Gastrocnemius medialis (tissue), 4 donors: Measurements from ENCODE around the gene MSRB3. TPM values are rescaled to one million over a fixed set of nuclear protein-coding genes. Genes with fewer than 3 reads are reported as not detected.

Experiments used
- ATAC-seq, 2 donors: fragments of 150-250 bp; one replicate each; pipeline ENCODE4 v1.9.1; 2016
- DNase-seq, 2 donors: peaks; one replicate each; pipeline ENCODE4 v3.0.0-alpha.2; 2019
- H3K27ac ChIP-seq, 4 donors: fragments of 200-600 bp; sonication (generic); 1 replicate in 1 of 4; 2 replicates in 3 of 4; pipeline ENCODE4 v1.5.1; 2016 to 2018; ENCODE audit warnings: mild to moderate bottlenecking in 2 of 4, moderate library complexity in 1 of 4
- H3K27me3 ChIP-seq, 3 donors: fragments of 200-600 bp; sonication (generic) in 2 of 3; 1 replicate in 1 of 3; 2 replicates in 2 of 3; pipeline versions ENCODE4 v1.5.1 to v1.6.0; 2016 to 2019; ENCODE audit warnings: mild to moderate bottlenecking in 1 of 3, moderate library complexity in 1 of 3
- H3K36me3 ChIP-seq, 2 donors: fragments of 200-600 bp; sonication (generic) in 1 of 2; one replicate each; pipeline ENCODE4 v1.5.1; 2017 to 2018
- H3K4me1 ChIP-seq, 2 donors: fragments of 200-600 bp; sonication (generic) in 1 of 2; one replicate each; pipeline ENCODE4 v1.5.1; 2016 to 2017; ENCODE audit warnings: mild to moderate bottlenecking in 2 of 2
- H3K4me3 ChIP-seq, 4 donors: fragments of 200-600 bp; sonication (generic) in 3 of 4; 1 replicate in 1 of 4; 2 replicates in 3 of 4; pipeline ENCODE4 v1.5.1; 2016 to 2019; ENCODE audit warnings: mild to moderate bottlenecking in 2 of 4
- H3K9me3 ChIP-seq, 3 donors: fragments of 200-600 bp; sonication (generic) in 2 of 3; 1 replicate in 1 of 3; 2 replicates in 2 of 3; pipeline ENCODE4 v1.5.1; 2016 to 2019
- POLR2A ChIP-seq, 2 donors: fragments of 450-650 bp; IDR thresholded peaks; one replicate each; pipeline ENCODE4 v1.6.1; 2017; ENCODE audit warnings: antibody characterized with exemption in 2 of 2, mild to moderate bottlenecking in 2 of 2, moderate library complexity in 2 of 2
- in situ Hi-C, 4 donors: fragments of 200-750 bp; cut with MboI; loops; one replicate each; pipeline versions ENCODE4 v1.15.0 to v1.8.0; 2017; ENCODE audit warnings: low sequenced_read_pairs in 4 of 4
- intact Hi-C: fragments of 100-400 bp; cut with DNase I; formaldehyde crosslinking; loops from one replicate; pipeline ENCODE4 v1.15.1; 2023; ENCODE audit warnings: low total_unique reads
- total RNA-seq, 4 donors: library from RNA; depleted of rRNA; stranded (reverse); fragments of >200 nt; gene quantifications; one replicate each; pipeline versions ENCODE4 v1.1.0 to v1.2.3, GENCODE V29; 2016
- TF ChIP-seq, protein P1 (sequence below), 5 experiments: fragments of 450-650 bp in 3 of 5; fragments of 200-600 bp in 2 of 5; sonication (generic) in 2 of 5; IDR thresholded peaks in 4 of 5; conservative IDR thresholded peaks in 1 of 5; 1 replicate in 4 of 5; 2 replicates in 1 of 5; pipeline ENCODE4 v1.5.1; 2016 to 2019; ENCODE audit warnings: antibody characterized with exemption in 5 of 5, mild to moderate bottlenecking in 3 of 5, moderate library complexity in 3 of 5

MSRB3 gene
- total RNA-seq, 4 donors from 2014 or later = 29.0 to 59.0 (median 47.3) TPM

DNA sequence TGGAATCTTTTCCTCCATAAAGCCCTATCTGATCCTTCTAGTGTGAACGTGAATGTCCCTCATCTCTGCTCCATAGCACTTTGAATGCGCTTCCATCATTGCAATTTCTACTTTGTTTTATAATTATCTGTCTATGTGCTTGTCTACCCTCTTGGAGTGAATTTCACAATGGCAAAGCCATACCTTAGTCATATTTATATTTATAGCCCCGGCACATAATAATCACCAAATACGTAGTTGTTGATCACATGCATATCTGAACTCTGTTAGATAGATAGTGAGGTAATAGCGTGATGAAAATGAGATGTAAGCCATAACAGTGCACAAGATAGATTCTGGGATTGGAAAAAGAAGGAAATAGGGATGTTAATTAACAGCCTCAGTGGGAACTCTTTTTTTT, 55.2 kb downstream of the MSRB3 start:
- H3K27me3 ChIP-seq = no peaks in the 10 kb centered on the region
- H3K27ac ChIP-seq = no peak overlapping the region
- DNase-seq = no peak
- intact Hi-C loops = no loop called here
- H3K4me1 ChIP-seq = peaks cover 12 to 13% of the 10 kb centered on the region in 2 donors
- in situ Hi-C loops = no loop called here
- H3K9me3 ChIP-seq = no peaks in the 10 kb centered on the region
- no peak overlapping the region for H3K4me3 ChIP-seq
- H3K36me3 ChIP-seq = peaks cover 0 to 17% of the 10 kb centered on the region in 2 donors
- no peak for TF ChIP-seq POLR2A (IDR thresholded peaks at IDR 0.05)
- TF ChIP-seq, protein P1, sequence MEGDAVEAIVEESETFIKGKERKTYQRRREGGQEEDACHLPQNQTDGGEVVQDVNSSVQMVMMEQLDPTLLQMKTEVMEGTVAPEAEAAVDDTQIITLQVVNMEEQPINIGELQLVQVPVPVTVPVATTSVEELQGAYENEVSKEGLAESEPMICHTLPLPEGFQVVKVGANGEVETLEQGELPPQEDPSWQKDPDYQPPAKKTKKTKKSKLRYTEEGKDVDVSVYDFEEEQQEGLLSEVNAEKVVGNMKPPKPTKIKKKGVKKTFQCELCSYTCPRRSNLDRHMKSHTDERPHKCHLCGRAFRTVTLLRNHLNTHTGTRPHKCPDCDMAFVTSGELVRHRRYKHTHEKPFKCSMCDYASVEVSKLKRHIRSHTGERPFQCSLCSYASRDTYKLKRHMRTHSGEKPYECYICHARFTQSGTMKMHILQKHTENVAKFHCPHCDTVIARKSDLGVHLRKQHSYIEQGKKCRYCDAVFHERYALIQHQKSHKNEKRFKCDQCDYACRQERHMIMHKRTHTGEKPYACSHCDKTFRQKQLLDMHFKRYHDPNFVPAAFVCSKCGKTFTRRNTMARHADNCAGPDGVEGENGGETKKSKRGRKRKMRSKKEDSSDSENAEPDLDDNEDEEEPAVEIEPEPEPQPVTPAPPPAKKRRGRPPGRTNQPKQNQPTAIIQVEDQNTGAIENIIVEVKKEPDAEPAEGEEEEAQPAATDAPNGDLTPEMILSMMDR (IDR thresholded peaks at IDR 0.05 in 4 of 5, conservative IDR thresholded peaks at IDR 0.05 in 1 of 5) = no peak
- ATAC-seq = no peak

DNA sequence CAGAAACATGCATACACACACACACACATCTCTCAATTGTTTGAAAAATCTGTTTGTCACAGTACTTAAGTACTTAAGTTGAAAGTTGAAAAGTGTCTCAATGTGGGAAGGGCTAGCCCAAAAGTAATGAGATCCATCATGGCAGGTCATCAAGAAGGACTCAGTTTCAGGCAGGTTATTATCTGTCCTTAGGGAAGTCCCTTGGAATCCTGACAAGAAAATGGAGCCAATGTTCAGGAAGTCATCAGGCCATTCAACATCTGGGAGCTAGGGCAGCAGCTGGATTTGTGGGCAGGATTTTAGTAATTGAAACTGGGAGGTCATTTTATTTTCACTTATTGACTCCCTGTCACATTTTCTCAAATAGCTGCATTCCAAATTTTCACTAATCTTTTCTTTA, 56.0 kb downstream of the MSRB3 start:
- Histone ChIP-seq H3K9me3 (no peaks in the 10 kb centered on the region), H3K36me3 (peaks cover 0 to 11% of the 10 kb centered on the region in 2 donors), H3K27ac (peak overlapping the region in 2 of 4 donors; percentile 4 to 24), H3K4me1 (peaks cover 12 to 13% of the 10 kb centered on the region in 2 donors), H3K27me3 (no peaks in the 10 kb centered on the region), H3K4me3 (no peak overlapping the region)
- TF ChIP-seq POLR2A (IDR thresholded peaks at IDR 0.05) = no peak
- TF ChIP-seq, protein P1 (IDR thresholded peaks at IDR 0.05 in 4 of 5, conservative IDR thresholded peaks at IDR 0.05 in 1 of 5) = no peak
- in situ Hi-C loops (no loop called here), intact Hi-C loops (no loop called here)
- ATAC-seq = peak; percentile 47 to 49
- DNase-seq = no peak

DNA sequence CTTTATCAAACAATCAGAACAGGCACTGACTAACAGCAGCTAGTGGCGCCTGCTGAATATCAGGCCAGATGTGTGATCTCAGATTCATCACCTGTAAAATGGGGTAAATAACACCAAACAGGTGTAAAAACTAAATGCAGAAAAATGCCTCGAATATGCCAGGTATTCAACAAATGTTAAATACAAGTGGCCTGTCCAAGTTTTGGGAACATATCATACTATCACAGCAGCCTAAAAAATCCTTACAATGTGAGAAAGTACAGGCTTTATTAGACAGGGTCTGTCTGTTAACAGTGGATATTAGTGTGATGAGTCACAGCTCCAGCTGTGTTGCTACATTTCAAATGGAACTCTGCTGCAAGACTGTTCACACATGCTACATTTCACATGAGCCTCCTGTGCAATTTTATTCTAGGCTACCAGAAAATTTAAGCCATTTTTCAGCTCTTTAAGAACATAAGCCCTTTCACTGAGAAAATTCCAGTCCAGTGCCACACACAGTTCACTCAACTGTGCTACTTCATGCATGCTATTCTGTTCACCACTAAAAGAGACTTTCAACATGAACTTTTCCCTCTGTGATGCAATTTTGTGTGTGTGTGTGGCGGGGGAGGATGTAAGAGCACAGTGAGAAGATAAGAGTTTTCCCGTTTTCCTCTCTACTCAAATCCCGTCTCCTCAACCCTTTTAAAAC, 56.7 kb downstream of the MSRB3 start:
- peaks cover 12 to 13% of the 10 kb centered on the region in 2 donors for H3K4me1 ChIP-seq
- in situ Hi-C loops (no loop called here), intact Hi-C loops (no loop called here)
- no peaks in the 10 kb centered on the region for H3K27me3 ChIP-seq
- H3K36me3 ChIP-seq = peaks cover 0 to 11% of the 10 kb centered on the region in 2 donors
- peak overlapping the region in 3 of 4 donors; percentile 4 to 24 (median 17) for H3K27ac ChIP-seq
- no peaks in the 10 kb centered on the region for H3K9me3 ChIP-seq
- DNase-seq = peak in 1 of 2 donors; percentile 12
- TF ChIP-seq POLR2A (IDR thresholded peaks at IDR 0.05) = no peak
- TF ChIP-seq, protein P1 (IDR thresholded peaks at IDR 0.05 in 4 of 5, conservative IDR thresholded peaks at IDR 0.05 in 1 of 5) = no peak
- peak; percentile 70 to 74 for ATAC-seq
- no peak overlapping the region for H3K4me3 ChIP-seq

DNA sequence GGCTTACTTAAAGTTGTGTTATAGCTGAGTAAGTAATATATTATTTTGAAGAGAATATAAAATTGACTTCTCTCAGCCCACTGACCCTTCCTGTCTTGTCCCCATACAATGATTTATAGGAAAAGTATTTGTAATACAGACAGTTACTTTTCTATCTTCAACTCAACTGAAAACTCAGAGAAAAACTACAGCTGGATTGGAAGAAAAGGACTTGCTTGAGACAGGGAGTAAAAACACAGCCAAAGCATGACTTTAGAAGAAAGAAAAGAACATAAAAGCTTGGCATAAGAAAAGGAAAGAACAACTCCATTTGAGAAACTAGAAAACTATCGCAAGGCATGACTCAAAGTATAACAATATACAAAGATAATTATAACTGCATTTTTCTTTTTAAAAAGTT, 57.5 kb downstream of the MSRB3 start:
- peaks cover 12 to 13% of the 10 kb centered on the region in 2 donors for H3K4me1 ChIP-seq
- no peak overlapping the region for H3K27ac ChIP-seq
- H3K27me3 ChIP-seq = no peaks in the 10 kb centered on the region
- in situ Hi-C loops (no loop called here), intact Hi-C loops (no loop called here)
- H3K36me3 ChIP-seq = peaks cover 0 to 9% of the 10 kb centered on the region in 2 donors
- ATAC-seq (no peak), DNase-seq (no peak)
- H3K9me3 ChIP-seq = no peaks in the 10 kb centered on the region
- no peak for TF ChIP-seq POLR2A (IDR thresholded peaks at IDR 0.05)
- TF ChIP-seq, protein P1 (IDR thresholded peaks at IDR 0.05 in 4 of 5, conservative IDR thresholded peaks at IDR 0.05 in 1 of 5) = no peak
- no peak overlapping the region for H3K4me3 ChIP-seq
